G401 (cell line): ENCODE measurements around the gene RGS16. TPM values are rescaled to one million over a fixed set of nuclear protein-coding genes. Genes with fewer than 3 reads are reported as not detected.

Experiments
- DNase-seq: peaks from one replicate; pipeline ENCODE4 v3.0.0-alpha.2; 2015; ENCODE audit warnings: low spot score
- in situ Hi-C: cut with HindIII; loops from 2 replicates; pipeline ENCODE4 v1.10.0; 2016; ENCODE audit warnings: low sequenced_read_pairs, mixed read lengths
- total RNA-seq: library from RNA; depleted of rRNA; stranded (reverse); fragments of >200 nt; shearing (Covaris generic); gene quantifications from 2 replicates; pipeline ENCODE4 v1.2.3, GENCODE V29; 2014

RGS16 gene
- total RNA-seq, 1 experiment from 2014 or later: not detected

- no peak for DNase-seq
- in situ Hi-C loops: no loop called here
These were observed 14.7 kb downstream of the RGS16 start for GRCh38 chr1:182589520-182589919.

GRCh38 chr1:182588500-182589396, 15.4 kb downstream of the RGS16 start, which contains the start of gene RNASEL:
Gene RNASEL, minus strand, starts transcription at chr1:182589256. Its CDS starts 2,450 bp downstream, at chr1:182586806.
- DNase-seq: peak; percentile 69
- in situ Hi-C loops: no loop called here

- no peak for DNase-seq
- in situ Hi-C loops: no loop called here
These were observed 16.3 kb downstream of the RGS16 start for GRCh38 chr1:182587666-182588499.

GRCh38 chr1:182587093-182587492, 17.1 kb downstream of the RGS16 start:
- DNase-seq: no peak
- in situ Hi-C loops: no loop called here

- no peak for DNase-seq
- in situ Hi-C loops: no loop called here
These were observed 17.8 kb downstream of the RGS16 start for GRCh38 chr1:182586380-182586779.

GRCh38 chr1:182584746-182585145, 19.4 kb downstream of the RGS16 start:
- in situ Hi-C loops: no loop called here
- DNase-seq: no peak

GRCh38 chr1:182580736-182581135, 23.5 kb downstream of the RGS16 start:
- DNase-seq: no peak
- in situ Hi-C loops: no loop called here

- in situ Hi-C loops: no loop called here
These were observed 28.5 kb downstream of the RGS16 start for GRCh38 chr1:182575540-182576149.

GRCh38 chr1:182574156-182574555, 30.0 kb downstream of the RGS16 start:
- no peak for DNase-seq
- in situ Hi-C loops: no loop called here

More at GRCh38 chr1:182575540-182576149, 28.5 kb downstream of the RGS16 start:
- DNase-seq: no peak

- DNase-seq: no peak
- in situ Hi-C loops: no loop called here
These were observed 33.6 kb downstream of the RGS16 start for GRCh38 chr1:182570611-182570970.

- in situ Hi-C loops: no loop called here
These were observed 34.1 kb downstream of the RGS16 start for GRCh38 chr1:182569939-182570610.

GRCh38 chr1:182568647-182569284, 35.4 kb downstream of the RGS16 start:
- no peak for DNase-seq
- in situ Hi-C loops: no loop called here

More at GRCh38 chr1:182569939-182570610, 34.1 kb downstream of the RGS16 start:
- DNase-seq: no peak

GRCh38 chr1:182567629-182568028, 36.6 kb downstream of the RGS16 start:
- in situ Hi-C loops: no loop called here

GRCh38 chr1:182565537-182565936, 38.7 kb downstream of the RGS16 start:
- in situ Hi-C loops: no loop called here

More at GRCh38 chr1:182567629-182568028, 36.6 kb downstream of the RGS16 start:
- DNase-seq: no peak

GRCh38 chr1:182564406-182565004, 39.7 kb downstream of the RGS16 start:
- in situ Hi-C loops: no loop called here

More at GRCh38 chr1:182565537-182565936, 38.7 kb downstream of the RGS16 start:
- no peak for DNase-seq

GRCh38 chr1:182563095-182563494, 41.1 kb downstream of the RGS16 start:
- in situ Hi-C loops: no loop called here

More at GRCh38 chr1:182564406-182565004, 39.7 kb downstream of the RGS16 start:
- DNase-seq: no peak

GRCh38 chr1:182561456-182561855, 42.7 kb downstream of the RGS16 start:
- in situ Hi-C loops: no loop called here
- no peak for DNase-seq

More at GRCh38 chr1:182563095-182563494, 41.1 kb downstream of the RGS16 start:
- DNase-seq: no peak

GRCh38 chr1:182560392-182560984, 43.7 kb downstream of the RGS16 start:
- no peak for DNase-seq
- in situ Hi-C loops: no loop called here
